SK-N-SH (cell line): ENCODE data around the gene RSPH4A. TPM values are rescaled to one million over a fixed set of nuclear protein-coding genes. Genes with fewer than 3 reads are reported as not detected.
A peak's percentile ranks its signal among the peaks of the same experiment; 100 is the strongest.

Source experiments
- CTCF ChIA-PET: fragments of 300-600, 350-600 bp; formaldehyde crosslinking; extraction: SDS; loops from one replicate; lab custom pipeline; 2021; lab: Yijun Ruan, JAX
- POLR2A ChIA-PET: fragments of 350-600 bp; sonication (Branson Sonifier 250); formaldehyde crosslinking; extraction: SDS; loops from one replicate; lab custom pipeline; 2020; ENCODE audit warnings: antibody characterized with exemption, inconsistent platforms; lab: Yijun Ruan, JAX
- DNase-seq: peaks from one replicate; pipeline ENCODE4 v3.0.0; 2012
- H2AFZ ChIP-seq: fragments of 200-600 bp; sonication (generic); 2 replicates; pipeline ENCODE4 v1.8.1; 2016; ENCODE audit warnings: antibody characterized with exemption, mild to moderate bottlenecking, low read depth
- H3F3A ChIP-seq: fragments of 200-600 bp; sonication (generic); replicated peaks from 2 replicates; pipeline ENCODE3; 2016; ENCODE audit warnings: antibody characterized with exemption, mild to moderate bottlenecking; ENCODE audit not compliant: insufficient read depth
- H3K27ac ChIP-seq, 2 experiments: fragments of 200-500 bp in 1 of 2; fragments of 200-600 bp in 1 of 2; sonication (Bioruptor generic) in 1 of 2; sonication (generic), shearing (Covaris generic) in 1 of 2; 2 replicates each; pipeline versions ENCODE4 v1.5.1 to v1.6.1; 2014 to 2016; ENCODE audit warnings: low read depth in 2 of 2, inconsistent platforms in 1 of 2, low read length in 1 of 2, mild to moderate bottlenecking in 1 of 2, mixed read lengths in 1 of 2
- H3K27me3 ChIP-seq: fragments of 200-600 bp; sonication (generic), shearing (Covaris generic); 2 replicates; pipeline ENCODE4 v1.6.1; 2016; ENCODE audit warnings: mixed run types; ENCODE audit not compliant: insufficient read depth
- H3K36me3 ChIP-seq, 2 experiments: fragments of 200-500 bp in 1 of 2; fragments of 200-600 bp in 1 of 2; sonication (Bioruptor generic) in 1 of 2; sonication (generic) in 1 of 2; replicated peaks in 1 of 2; 2 replicates each; pipeline versions ENCODE3 to v1.5.1; 2014 to 2016; ENCODE audit warnings: low read length in 1 of 2, mild to moderate bottlenecking in 1 of 2; ENCODE audit not compliant: insufficient read depth in 2 of 2, control insufficient read depth in 1 of 2
- H3K4me1 ChIP-seq, 2 experiments: fragments of 200-500 bp in 1 of 2; fragments of 200-600 bp in 1 of 2; sonication (Bioruptor generic) in 1 of 2; sonication (generic), shearing (Covaris generic) in 1 of 2; 2 replicates each; pipeline versions ENCODE4 v1.5.1 to v1.6.1; 2014 to 2016; ENCODE audit warnings: low read depth in 1 of 2, low read length in 1 of 2, mixed run types in 1 of 2; ENCODE audit not compliant: insufficient read depth in 2 of 2, control insufficient read depth in 1 of 2
- H3K4me2 ChIP-seq: fragments of 200-600 bp; sonication (generic), shearing (Covaris generic); 2 replicates; pipeline ENCODE4 v1.6.1; 2017; ENCODE audit warnings: mixed run types
- H3K4me3 ChIP-seq, 2 experiments: fragments of 200-500 bp in 1 of 2; fragments of 200-600 bp in 1 of 2; sonication (Bioruptor generic) in 1 of 2; sonication (generic), shearing (Covaris generic) in 1 of 2; 2 replicates each; pipeline versions ENCODE4 v1.5.1 to v1.8.1; 2014 to 2016; ENCODE audit warnings: low read depth in 2 of 2, inconsistent platforms in 1 of 2, low read length in 1 of 2, mild to moderate bottlenecking in 1 of 2, mixed read lengths in 1 of 2, moderate library complexity in 1 of 2
- H3K79me2 ChIP-seq: fragments of 200-600 bp; sonication (generic); 2 replicates; pipeline ENCODE4 v1.8.1; 2017; ENCODE audit warnings: mild to moderate bottlenecking; ENCODE audit not compliant: insufficient read depth
- H3K9ac ChIP-seq: fragments of 200-600 bp; sonication (generic); 2 replicates; pipeline ENCODE4 v1.6.1; 2017; ENCODE audit warnings: mixed run types
- H3K9me2 ChIP-seq: fragments of 200-600 bp; sonication (generic); 2 replicates; pipeline ENCODE4 v1.6.1; 2017; ENCODE audit warnings: mixed run types
- H3K9me3 ChIP-seq: fragments of 200-600 bp; sonication (generic); 2 replicates; pipeline ENCODE4 v1.6.1; 2017; ENCODE audit warnings: mixed run types, mild to moderate bottlenecking, moderate library complexity
- H4K20me1 ChIP-seq: fragments of 200-600 bp; sonication (generic); 2 replicates; pipeline ENCODE4 v1.6.1; 2017; ENCODE audit warnings: mild to moderate bottlenecking, mixed run types; ENCODE audit not compliant: insufficient read depth
- ELF1 ChIP-seq: IDR thresholded peaks from 2 replicates; pipeline ENCODE4 v1.4.0; 2012
- EZH2phosphoT487 ChIP-seq: fragments of 200-600 bp; sonication (generic); IDR thresholded peaks from 2 replicates; pipeline ENCODE4 v1.6.1; 2017; ENCODE audit warnings: low read depth, mixed run types, mild to moderate bottlenecking, antibody characterized with exemption, moderate library complexity, borderline replicate concordance
- FOSL2 ChIP-seq: IDR thresholded peaks from 2 replicates; pipeline ENCODE4 v1.4.0; 2012; ENCODE audit warnings: low read depth, mild to moderate bottlenecking, moderate library complexity, borderline replicate concordance
- FOXJ3 ChIP-seq: sonication (generic); formaldehyde crosslinking; IDR thresholded peaks from 2 replicates; pipeline ENCODE4 v1.5.1; 2020; ENCODE audit warnings: mild to moderate bottlenecking, missing genetic modification reagents
- GABPA ChIP-seq: IDR thresholded peaks from 2 replicates; pipeline ENCODE4 v1.4.0; 2012; ENCODE audit warnings: low read depth, mild to moderate bottlenecking
- POLR2AphosphoS5 ChIP-seq: IDR thresholded peaks from 2 replicates; pipeline ENCODE4 v1.6.1; 2012; ENCODE audit warnings: low read depth, low read length
- REST ChIP-seq: IDR thresholded peaks from 2 replicates; pipeline ENCODE4 v1.6.1; 2012; ENCODE audit warnings: mild to moderate bottlenecking, low read depth, low read length, moderate library complexity
- TCF12 ChIP-seq: IDR thresholded peaks from 2 replicates; pipeline ENCODE4 v1.4.0; 2012
- ZBTB33 ChIP-seq: IDR thresholded peaks from 2 replicates; pipeline ENCODE4 v1.4.0; 2012; ENCODE audit warnings: low read depth, borderline replicate concordance
- polyA plus RNA-seq, 3 experiments: library from polyadenylated mRNA; depleted of rRNA; stranded (reverse); fragments of >200 nt; gene quantifications; 2 replicates each; pipeline ENCODE4 v1.2.3, GENCODE V29; 2012

The RSPH4A gene
- polyA plus RNA-seq, 1 of the 3 experiments (the other 2 are of a cell fraction) = 0.30 TPM

- peak; percentile 88 for TF ChIP-seq POLR2AphosphoS5
- TF ChIP-seq TCF12 = no peak
- no peak for TF ChIP-seq ELF1
- TF ChIP-seq ZBTB33 = no peak
- no peak for TF ChIP-seq FOSL2
- TF ChIP-seq REST = no peak
Measured at GRCh38 chr6:116615937-116616736, at the start of gene RSPH4A (continued).

DNA sequence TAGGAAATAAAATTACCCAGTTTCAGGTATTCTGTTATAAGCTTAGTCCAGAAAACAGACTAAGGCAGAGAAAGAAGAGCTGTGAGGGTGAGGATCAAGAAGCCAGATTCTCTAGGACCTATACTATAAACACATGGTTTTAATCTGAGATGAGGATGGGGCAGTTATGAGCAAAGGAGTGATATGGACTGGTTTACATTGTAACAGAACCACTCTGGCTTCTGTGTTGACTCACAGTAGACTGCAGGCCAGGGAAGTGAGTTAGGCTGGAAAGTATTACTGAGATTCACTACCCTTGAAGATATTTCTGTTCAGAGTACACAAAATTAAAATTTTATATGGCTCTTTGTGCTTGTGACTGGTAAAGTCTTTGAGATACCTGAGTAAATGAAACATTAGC lies 48.2 kb upstream of the RSPH4A start:
- Histone ChIP-seq H3K27me3 (no peaks in the 10 kb centered on the region), H2AFZ (no peak overlapping the region), H3K4me3 (no peak overlapping the region), H3K27ac (no peak overlapping the region), H3K36me3 (no peaks in the 10 kb centered on the region), H4K20me1 (no peaks in the 10 kb centered on the region), H3K4me1 (peaks cover 4 to 6% of the 10 kb centered on the region in 2 experiments; a peak in 3 of 4 replicates), H3K9me2 (no peaks in the 10 kb centered on the region), H3K79me2 (peaks cover 35% of the 10 kb centered on the region), H3K4me2 (no peak overlapping the region), H3F3A (peaks cover 11% of the 10 kb centered on the region), H3K9ac (no peak overlapping the region), H3K9me3 (no peaks in the 10 kb centered on the region)
- no peak for TF ChIP-seq GABPA
- peak; percentile 65 for TF ChIP-seq TCF12
- no peak for TF ChIP-seq FOXJ3 (CRISPR knock-in tag)
- TF ChIP-seq EZH2phosphoT487 = no peak
- POLR2A ChIA-PET = no interaction called here
- CTCF ChIA-PET = interaction anchor here (1.0 to 5.4 kb wide), 2 partner anchors 77 to 299 kb away, joined by 3 to 26 read pairs; no protein-coding TSS in a partner anchor
- no peak for DNase-seq
